GM19455 (cell line): ENCODE data around the gene CAPZB.

Experiments used
- ATAC-seq: cut with Tn5 transposase; IDR thresholded peaks from one replicate; pipeline ENCODE4 v1.9.1; 2021; ENCODE audit not compliant: unreplicated experiment

CAPZB gene

DNA sequence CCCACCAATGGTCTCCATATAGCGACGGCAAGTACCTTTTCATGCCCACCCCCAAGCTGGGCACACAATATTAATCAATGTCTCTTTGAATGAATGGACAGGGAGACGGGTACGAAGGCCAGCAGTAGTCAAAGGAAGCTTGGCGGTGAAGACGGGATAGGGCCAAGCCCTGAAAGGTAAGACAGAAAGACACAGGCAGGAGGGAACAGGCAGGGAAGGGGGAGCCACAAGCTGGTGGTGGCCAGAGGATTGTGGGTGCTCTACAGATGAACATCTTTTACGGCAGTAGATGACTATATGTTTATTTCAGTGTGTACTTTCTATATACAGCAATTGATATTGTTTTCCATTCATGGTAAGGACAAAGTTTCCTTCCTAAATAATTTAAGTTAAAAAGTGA is 16.3 kb downstream of the CAPZB start:
- ATAC-seq, result no peak

DNA sequence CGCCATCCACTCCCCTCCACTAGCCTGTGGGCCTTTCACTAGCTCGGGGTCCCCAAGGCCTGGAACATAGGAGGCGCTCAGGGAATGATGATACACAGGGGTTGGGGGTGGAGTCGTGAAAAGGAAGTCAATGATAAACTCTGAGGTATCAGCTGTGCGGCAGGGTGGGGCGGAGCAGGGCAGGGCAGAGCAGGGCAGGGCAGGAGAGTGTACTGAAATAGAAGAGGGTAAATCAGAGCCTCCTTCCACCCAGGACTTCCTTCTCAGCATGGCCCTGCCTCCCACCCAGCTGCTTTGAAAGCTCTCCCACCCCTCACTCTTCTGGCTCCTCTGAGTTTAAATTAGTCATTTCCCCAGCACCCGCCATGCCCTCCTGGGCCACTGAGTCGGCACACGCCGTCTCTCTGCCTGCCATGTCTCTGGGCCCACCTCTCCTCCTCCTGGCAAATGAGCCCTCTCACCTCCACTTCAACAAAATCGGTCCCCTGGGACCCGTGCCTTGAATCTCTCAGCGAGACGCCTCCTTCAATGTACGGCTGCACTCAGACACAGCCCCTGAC is 16.9 kb downstream of the CAPZB start:
- ATAC-seq, result no peak

- no peak for ATAC-seq
Observed at GRCh38 chr1:19467199-19468187, 17.8 kb downstream of the CAPZB start.

DNA sequence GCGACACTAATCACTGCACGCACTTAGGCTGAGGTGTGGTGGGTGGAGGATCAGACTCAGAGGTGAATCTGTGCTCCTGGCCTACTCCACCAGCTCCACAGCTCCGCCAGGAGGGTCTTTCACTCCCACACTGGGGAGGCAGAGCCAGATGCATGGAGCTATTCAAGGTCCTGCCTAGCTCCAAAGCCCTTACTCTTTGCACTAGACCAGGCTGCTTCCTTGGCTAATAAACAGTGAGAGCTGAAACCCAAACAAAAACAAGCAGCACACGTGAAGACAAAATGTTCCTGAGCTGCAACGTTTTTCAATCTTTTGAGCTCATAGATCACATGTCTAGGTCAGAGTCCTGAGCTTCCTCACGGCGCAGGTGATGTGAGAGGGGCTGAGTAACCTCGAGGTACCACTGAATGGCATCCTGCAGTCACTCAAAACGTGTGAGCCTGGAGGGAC is 19.2 kb downstream of the CAPZB start:
- no peak for ATAC-seq

DNA sequence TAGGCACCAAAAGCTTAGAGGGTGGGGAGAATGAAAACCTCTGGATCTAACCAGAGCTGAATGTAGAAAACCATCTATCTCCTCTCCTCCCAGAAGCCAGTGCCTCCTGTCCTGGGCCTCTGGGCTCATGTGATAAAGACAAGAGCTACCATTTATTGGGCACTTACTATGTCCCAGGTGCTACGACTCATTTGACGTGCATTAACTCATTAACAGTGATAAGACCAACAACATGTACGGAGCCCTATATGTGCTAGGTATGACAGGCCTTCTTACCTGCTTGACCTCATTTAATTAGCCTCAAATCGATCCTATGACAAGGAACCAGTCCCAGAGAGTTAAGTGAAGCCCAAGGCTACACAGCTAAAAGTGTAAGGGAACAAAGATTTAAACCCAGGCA is 19.7 kb downstream of the CAPZB start:
- no peak for ATAC-seq

GRCh38 chr1:19465123-19465522 is 20.2 kb downstream of the CAPZB start:
- ATAC-seq, result no peak

DNA sequence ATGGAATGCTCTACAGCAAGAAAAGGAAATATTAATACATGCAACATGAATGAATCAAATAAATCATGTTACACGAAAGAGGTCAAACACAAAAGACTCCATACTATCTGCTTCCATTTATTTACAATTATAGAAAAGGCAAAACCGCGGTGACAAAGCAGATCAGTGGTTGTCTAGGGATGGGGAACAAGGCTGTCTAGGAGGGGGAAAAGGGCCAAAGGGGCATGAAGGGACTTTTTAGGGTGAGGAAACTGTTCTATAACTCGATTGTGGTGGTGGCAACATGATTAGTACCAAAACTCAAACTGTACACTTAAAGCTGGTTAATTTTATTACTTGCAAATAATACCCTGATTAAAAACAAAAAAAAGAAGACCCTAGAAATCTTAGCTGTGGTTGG is 20.6 kb downstream of the CAPZB start:
- ATAC-seq, result no peak

DNA sequence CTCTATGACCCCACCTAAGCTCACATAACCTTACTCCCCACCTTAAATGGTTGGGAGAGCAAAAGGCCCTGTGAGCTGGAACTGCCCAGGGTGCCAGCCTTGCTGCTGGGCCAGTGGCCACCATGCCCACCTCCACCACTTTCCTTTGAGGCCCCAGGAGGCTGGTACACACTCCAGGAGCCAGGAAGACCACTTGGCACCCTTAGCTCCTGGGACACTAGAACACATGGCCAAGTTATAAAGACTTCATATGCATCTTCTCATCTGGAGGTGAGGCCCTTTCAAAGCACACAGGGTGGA is 21.9 kb downstream of the CAPZB start:
- ATAC-seq, result no peak

DNA sequence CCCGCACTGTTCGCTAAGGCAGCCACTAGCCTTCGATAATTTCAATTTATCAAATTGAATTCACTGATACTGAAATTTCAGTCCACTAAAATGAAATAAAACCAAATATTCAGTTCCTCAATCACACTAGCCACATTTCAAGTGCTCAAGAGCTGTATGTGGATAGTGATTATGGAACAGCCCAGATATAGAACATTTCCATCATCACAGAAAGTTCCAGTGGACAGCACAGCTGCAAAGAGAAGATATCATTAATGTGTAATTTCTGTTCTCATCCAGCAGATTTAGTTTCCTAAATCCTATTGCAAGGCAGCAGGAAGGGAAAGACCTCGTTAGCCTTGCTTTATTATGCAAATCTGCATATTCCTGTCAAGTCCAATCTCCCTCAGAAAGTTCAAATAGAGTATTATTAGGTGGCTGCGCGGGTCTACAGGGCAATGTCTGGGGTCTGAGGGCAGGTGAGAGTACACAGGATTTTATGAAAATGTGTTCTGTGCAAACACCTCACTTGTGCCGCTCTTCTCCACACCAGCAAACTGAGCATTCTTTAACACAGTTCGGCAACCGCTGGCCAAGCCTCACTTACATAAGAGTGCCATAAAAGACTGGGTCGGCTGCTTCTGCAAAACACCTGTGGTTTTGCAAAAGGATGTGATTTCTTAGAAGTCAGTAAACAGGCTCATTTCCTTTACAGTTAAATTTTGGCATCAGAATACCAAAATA is 22.4 kb downstream of the CAPZB start:
- peak; percentile 50 for ATAC-seq

GRCh38 chr1:19461220-19461554 is 24.2 kb downstream of the CAPZB start:
- ATAC-seq, result no peak

DNA sequence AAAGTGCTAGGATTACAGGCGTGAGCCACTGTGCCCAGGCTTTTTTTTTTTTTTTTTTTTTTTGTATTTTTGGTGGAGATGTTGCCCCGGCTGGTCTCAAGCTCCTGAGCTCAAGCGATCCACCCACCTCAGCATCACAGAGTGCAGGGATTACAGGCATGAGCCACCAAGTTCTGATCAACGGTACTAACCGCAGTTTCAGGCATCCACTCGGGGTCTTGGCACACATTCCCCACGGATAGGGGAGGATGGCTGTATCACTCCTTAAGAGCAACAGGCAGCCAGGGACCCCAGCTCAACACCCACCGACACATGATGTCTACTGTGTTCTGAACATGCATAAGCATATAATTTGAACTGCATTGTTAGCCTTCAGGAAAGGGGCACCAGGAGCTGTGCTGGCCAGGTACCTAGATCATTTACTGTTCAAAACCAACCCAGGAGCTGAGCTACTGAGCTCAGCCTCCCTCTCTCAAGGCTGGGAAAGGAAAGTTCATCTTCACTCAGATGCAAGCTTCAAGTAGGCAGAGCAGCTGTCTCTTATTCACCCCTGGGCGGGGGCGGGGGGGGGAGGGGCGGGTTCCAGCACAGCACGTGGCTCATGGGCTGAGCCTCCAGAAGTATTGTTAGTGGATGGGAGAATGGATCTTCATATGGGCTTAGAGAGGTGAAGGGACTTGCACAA is 24.7 kb downstream of the CAPZB start:
- no peak for ATAC-seq

DNA sequence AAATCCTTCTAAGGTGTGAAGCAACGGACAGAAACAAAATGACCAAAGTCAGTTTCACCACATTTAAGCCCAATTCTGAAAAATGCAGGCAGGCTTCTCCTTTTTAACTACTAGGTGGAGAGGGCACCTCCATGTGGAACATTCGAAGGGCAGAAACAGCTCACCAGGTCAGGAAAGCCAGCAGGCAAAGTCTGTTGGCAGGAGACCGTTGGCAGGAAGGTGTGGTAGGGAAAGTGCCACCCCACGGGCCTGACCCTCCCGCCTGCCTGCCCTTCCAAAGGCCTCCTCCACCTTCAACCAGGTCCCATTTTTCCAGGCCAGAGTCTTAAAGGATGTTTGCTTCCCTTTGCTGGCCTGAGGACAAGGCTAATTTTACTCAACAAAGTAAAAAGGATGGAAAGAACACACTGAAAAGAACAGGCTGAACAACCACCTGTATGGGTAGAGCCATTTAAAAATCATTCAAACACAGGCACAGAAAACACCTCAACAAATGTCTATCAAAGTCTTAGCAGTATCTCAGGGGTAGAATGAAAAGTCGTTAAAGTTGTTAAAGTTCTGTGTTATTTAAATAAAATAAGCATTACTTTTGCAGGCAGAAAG is 26.4 kb downstream of the CAPZB start:
- no peak for ATAC-seq

- ATAC-seq, result no peak
Observed at GRCh38 chr1:19457607-19458006, 27.7 kb downstream of the CAPZB start.

- ATAC-seq, result no peak
Observed at GRCh38 chr1:19456968-19457441, 28.3 kb downstream of the CAPZB start.

DNA sequence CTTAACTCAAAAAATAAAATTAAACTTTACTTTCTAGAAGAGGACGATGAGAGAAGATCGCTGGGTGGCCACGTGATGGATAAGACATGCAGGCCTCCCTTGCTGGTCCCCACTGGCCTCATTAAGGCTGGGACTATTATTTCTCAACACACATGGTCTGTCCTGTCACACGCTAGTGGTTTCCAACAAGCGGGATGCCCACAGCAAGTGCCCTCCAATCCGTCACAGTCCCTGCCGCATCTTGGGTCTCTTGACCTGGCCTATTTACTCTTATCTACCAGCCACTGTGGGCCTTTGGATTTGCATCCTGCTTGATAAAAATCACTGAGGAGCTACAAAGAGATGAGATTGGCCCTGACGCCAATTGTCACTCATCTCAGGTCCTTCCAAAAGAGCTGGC is 30.0 kb downstream of the CAPZB start:
- no peak for ATAC-seq

- ATAC-seq, result no peak
Observed at GRCh38 chr1:19454265-19455146, 30.8 kb downstream of the CAPZB start.

GRCh38 chr1:19453741-19454201 is 31.6 kb downstream of the CAPZB start:
- ATAC-seq, result no peak

DNA sequence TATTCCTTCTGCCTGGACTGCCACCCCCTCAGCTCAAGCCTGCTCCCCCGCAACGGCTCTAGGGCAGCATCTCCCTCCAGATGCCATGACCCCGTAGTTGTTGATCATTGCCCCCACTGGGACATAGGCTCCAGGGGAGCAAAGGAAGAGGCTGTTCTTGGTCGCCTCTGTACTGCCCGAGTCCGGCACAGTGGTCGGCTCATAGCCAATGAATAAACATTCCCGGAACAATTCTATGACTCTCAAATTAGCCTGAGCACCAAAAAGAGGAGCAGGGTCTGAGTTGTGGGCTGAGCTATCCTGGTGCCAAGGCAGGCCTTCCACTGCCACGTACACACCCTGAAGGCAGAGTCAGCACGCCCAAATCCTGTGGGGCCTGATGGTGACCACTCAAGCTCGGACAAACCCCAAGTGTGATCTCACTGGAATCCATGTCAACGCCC is 33.1 kb downstream of the CAPZB start:
- no peak for ATAC-seq

DNA sequence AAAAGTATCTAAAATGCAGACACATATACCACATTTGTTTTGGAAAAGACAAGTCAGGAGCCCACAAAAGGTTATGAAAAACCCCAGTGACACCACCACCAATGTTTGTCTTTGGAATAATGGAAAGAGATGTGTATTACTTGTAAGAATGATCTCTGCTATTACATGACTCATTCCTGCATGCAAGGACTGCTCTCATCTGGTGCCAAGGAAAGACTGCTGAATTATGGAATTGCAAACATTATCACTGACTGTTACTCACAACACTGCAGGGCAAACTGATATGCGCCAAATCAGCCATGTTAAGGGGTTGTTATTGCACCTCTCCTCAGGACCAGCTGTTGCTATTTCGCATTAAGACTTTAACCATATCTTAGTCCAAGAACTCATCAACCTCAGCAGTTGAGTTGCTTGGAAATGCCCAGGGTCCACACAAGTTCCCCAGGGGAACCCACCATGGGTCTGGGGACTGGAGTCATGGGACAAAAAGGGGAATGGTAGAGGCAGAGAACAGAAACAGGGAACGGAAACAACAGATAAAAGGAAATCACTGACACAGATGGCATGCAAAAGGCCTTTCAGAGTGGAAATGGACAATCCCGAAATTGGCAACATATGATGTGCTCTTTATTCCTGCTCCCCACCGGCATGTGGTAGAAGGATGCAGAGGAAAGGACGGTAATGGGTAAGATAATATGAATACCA is 34.4 kb downstream of the CAPZB start:
- ATAC-seq, result no peak
